Upper lobe of right lung (tissue), 1 donor: Measurements from ENCODE around the gene MFSD1. TPM values are rescaled to one million over a fixed set of nuclear protein-coding genes. Genes with fewer than 3 reads are reported as not detected.

Source experiments
- ATAC-seq: fragments of 200-7000 bp; cut with Tn5 transposase; one replicate; pipeline ENCODE4 v1.9.1; 2020; ENCODE audit warnings: mild to moderate bottlenecking, moderate library complexity
- DNase-seq: peaks from one replicate; pipeline ENCODE4 v3.0.0-alpha.2; 2020
- H3K27ac ChIP-seq: fragments of 200-600 bp; one replicate; pipeline ENCODE4 v1.8.0; 2022
- H3K27me3 ChIP-seq: fragments of 200-600 bp; one replicate; pipeline ENCODE4 v1.8.0; 2022; ENCODE audit warnings: mild to moderate bottlenecking
- H3K36me3 ChIP-seq: fragments of 200-600 bp; one replicate; pipeline ENCODE4 v1.8.0; 2022
- H3K4me1 ChIP-seq: fragments of 200-600 bp; one replicate; pipeline ENCODE4 v1.8.0; 2022
- H3K4me3 ChIP-seq: fragments of 200-600 bp; one replicate; pipeline ENCODE4 v1.8.0; 2022; ENCODE audit warnings: mild to moderate bottlenecking
- H3K9me3 ChIP-seq: fragments of 200-600 bp; one replicate; pipeline ENCODE4 v1.8.0; 2022
- intact Hi-C: fragments of 100-400 bp; cut with DNase I; formaldehyde crosslinking; loops from one replicate; pipeline ENCODE4 v1.11.0; 2022
- total RNA-seq: library from RNA; stranded (reverse); fragmentation: NEBNext Ultra II Directional; extraction: Animal tissue kit (Norgen Biotek cat#: 25700); gene quantifications from one replicate; pipeline ENCODE4 v1.2.1, GENCODE V29; 2021
- TF ChIP-seq, protein P1 (sequence below): fragments of 200-600 bp; IDR thresholded peaks from one replicate; pipeline ENCODE4 v1.8.0; 2022; ENCODE audit warnings: antibody characterized with exemption
- donor health status: DM: no; HTN: yes; CAD: no; lungs with severe emphysema.

MFSD1 gene
- total RNA-seq, 1 donor from 2014 or later, result 84.5 TPM

DNA sequence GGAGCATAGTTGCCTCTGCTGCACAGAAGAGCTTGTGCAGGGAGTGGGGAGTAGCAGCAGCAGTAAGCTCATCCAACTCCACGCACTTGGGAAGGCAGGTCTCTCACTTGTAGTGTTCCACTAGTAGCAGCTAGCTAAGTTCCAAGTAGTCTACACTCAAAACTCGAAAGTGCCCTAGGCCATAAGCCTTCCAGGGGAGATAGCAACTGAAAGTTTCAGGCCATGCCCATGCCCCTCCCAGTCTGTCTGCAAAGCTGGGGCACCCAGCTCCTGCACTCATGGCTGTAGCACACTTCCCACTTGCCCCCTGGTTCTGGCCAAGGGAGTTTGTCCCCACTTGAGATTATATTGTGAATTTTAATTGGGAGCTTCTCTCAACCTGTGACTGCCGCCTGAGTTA lies 57.5 kb downstream of the MFSD1 start:
- intact Hi-C loops, result no loop called here
- no peak overlapping the region for H3K4me3 ChIP-seq
- H3K4me1 ChIP-seq, result no peaks in the 10 kb centered on the region
- no peak for ATAC-seq
- H3K27ac ChIP-seq, result no peak overlapping the region
- TF ChIP-seq, protein P1, sequence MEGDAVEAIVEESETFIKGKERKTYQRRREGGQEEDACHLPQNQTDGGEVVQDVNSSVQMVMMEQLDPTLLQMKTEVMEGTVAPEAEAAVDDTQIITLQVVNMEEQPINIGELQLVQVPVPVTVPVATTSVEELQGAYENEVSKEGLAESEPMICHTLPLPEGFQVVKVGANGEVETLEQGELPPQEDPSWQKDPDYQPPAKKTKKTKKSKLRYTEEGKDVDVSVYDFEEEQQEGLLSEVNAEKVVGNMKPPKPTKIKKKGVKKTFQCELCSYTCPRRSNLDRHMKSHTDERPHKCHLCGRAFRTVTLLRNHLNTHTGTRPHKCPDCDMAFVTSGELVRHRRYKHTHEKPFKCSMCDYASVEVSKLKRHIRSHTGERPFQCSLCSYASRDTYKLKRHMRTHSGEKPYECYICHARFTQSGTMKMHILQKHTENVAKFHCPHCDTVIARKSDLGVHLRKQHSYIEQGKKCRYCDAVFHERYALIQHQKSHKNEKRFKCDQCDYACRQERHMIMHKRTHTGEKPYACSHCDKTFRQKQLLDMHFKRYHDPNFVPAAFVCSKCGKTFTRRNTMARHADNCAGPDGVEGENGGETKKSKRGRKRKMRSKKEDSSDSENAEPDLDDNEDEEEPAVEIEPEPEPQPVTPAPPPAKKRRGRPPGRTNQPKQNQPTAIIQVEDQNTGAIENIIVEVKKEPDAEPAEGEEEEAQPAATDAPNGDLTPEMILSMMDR, result no peak
- H3K27me3 ChIP-seq, result no peaks in the 10 kb centered on the region
- no peaks in the 10 kb centered on the region for H3K9me3 ChIP-seq
- DNase-seq, result no peak
- no peaks in the 10 kb centered on the region for H3K36me3 ChIP-seq

DNA sequence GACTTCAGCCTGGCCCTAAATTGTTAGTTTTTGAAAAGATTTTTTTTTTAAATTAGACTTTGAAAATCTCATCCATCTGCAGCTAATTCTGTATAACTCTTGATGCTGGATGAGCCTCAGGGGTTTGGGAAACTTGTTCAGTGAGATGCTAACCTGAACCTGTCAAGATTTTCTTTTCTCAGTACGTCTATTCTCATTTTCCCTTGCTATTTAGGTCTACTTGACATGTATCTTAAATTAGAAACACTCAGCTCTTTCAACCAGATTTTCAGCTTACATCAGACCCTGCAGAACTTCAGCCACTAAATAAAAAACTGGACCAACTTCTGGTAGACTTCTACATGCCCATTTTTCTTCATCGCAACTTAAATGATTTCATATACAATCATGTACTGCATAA lies 61.4 kb downstream of the MFSD1 start:
- TF ChIP-seq, protein P1, result no peak
- Histone ChIP-seq H3K9me3 (no peaks in the 10 kb centered on the region), H3K27me3 (no peaks in the 10 kb centered on the region), H3K4me1 (no peaks in the 10 kb centered on the region), H3K4me3 (no peak overlapping the region), H3K27ac (no peak overlapping the region), H3K36me3 (no peaks in the 10 kb centered on the region)
- ATAC-seq, result no peak
- DNase-seq, result no peak
- intact Hi-C loops, result no loop called here

DNA sequence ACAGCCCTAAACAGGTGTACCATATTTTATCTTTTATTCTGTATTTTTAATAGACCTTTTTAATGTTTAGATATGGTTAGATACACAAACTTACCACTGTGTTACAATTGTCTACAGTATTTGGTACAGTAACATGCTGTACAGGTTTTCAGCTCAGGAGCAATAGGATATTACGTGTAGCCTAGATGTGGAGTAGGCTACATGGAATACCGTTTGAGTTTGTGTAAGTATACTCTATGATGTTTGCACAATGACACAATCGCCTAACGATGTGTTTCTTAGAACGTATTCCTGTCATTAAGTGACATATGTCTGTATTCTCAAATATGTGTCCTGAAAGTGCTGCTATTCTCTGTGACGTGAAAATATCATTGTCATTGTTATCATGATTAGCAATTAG lies 62.6 kb downstream of the MFSD1 start:
- ATAC-seq, result peak; percentile 60

DNA sequence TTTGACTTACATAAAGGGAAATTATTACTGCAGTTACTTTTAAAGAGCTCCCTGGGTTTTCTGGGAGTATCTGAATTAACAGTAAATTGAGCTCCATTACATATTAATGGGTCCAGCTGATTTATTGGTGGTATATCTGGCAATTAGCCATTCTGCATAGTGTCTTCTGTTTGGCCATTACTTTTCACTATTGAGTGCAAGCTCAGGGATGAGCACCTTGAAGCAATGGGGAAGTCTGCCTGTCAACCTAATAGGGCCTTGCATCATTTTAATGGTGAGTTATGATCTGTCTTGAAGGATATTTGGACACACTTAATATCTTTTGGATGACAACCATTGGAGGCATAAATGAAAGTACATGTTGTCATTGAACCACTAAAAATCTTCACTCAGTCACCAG lies 73.8 kb downstream of the MFSD1 start:
- no peaks in the 10 kb centered on the region for H3K4me1 ChIP-seq
- H3K27me3 ChIP-seq, result no peaks in the 10 kb centered on the region
- no peaks in the 10 kb centered on the region for H3K36me3 ChIP-seq
- H3K4me3 ChIP-seq, result no peak overlapping the region
- ATAC-seq, result no peak
- intact Hi-C loops, result no loop called here
- H3K9me3 ChIP-seq, result no peaks in the 10 kb centered on the region
- no peak for DNase-seq
- H3K27ac ChIP-seq, result no peak overlapping the region
- TF ChIP-seq, protein P1, result no peak

More for the DNA sequence above, 62.6 kb downstream of the MFSD1 start:
- DNase-seq, result no peak
- Histone ChIP-seq H3K4me1 (no peaks in the 10 kb centered on the region), H3K27ac (no peak overlapping the region), H3K4me3 (no peak overlapping the region), H3K36me3 (no peaks in the 10 kb centered on the region), H3K9me3 (no peaks in the 10 kb centered on the region), H3K27me3 (no peaks in the 10 kb centered on the region)
- intact Hi-C loops, result no loop called here
- TF ChIP-seq, protein P1, result no peak

Other genes with a start within 250 kb of the MFSD1 start
- 7.1 TPM for gene MLF1, start 230.9 kb upstream of the MFSD1 start, total RNA-seq
- gene GFM1, start 157.5 kb upstream of the MFSD1 start, total RNA-seq, result 47.1 TPM
- 20.9 TPM for gene LXN, start 129.4 kb upstream of the MFSD1 start, total RNA-seq
- 41.5 TPM for gene RARRES1, start 69.6 kb upstream of the MFSD1 start, total RNA-seq